H1 (cell line): ENCODE results near the gene STIL. TPM values are rescaled to one million over a fixed set of nuclear protein-coding genes. Genes with fewer than 3 reads are reported as not detected.
A peak's percentile ranks its signal among the peaks of the same experiment; 100 is the strongest.

ENCODE experiments used
- CTCF ChIA-PET: fragments of 300-600 bp; sonication (Branson Sonifier 250); formaldehyde crosslinking; loops from one replicate; lab custom pipeline; 2021; ENCODE audit not compliant: partially characterized antibody; lab: Charles Lee
- POLR2A ChIA-PET: fragments of 300-600 bp; sonication (Branson Sonifier 250); formaldehyde crosslinking; loops from one replicate; lab custom pipeline; 2021; ENCODE audit warnings: inconsistent platforms; ENCODE audit not compliant: partially characterized antibody; lab: Charles Lee
- DNase-seq, 2 experiments: peaks; one replicate each; pipeline versions ENCODE4 v3.0.0 to v3.0.0-alpha.2; 2010 to 2022; ENCODE audit warnings: low spot score in 2 of 2, low read depth in 1 of 2, mixed read lengths in 1 of 2
- FAIRE-seq: peaks from 2 replicates; lab custom pipeline; 2011; peaks lifted over from hg19 to GRCh38; lab: Jason Lieb, UNC
- H2AFZ ChIP-seq: 2 replicates; pipeline ENCODE4 v1.8.1; 2012; ENCODE audit warnings: low read length, inconsistent platforms
- H2AK5ac ChIP-seq: 2 replicates; pipeline ENCODE4 v1.6.1; 2013; ENCODE audit warnings: low read depth, low read length
- H2BK120ac ChIP-seq: replicated peaks from 2 replicates; pipeline ENCODE3; 2013; ENCODE audit warnings: low read depth, low read length, inconsistent platforms
- H2BK12ac ChIP-seq: 2 replicates; pipeline ENCODE4 v1.6.1; 2013; ENCODE audit warnings: low read depth, low read length
- H2BK15ac ChIP-seq: 2 replicates; pipeline ENCODE4 v1.6.1; 2013; ENCODE audit warnings: low read length
- H2BK20ac ChIP-seq: 2 replicates; pipeline ENCODE4 v1.6.1; 2013; ENCODE audit warnings: low read length
- H2BK5ac ChIP-seq: 2 replicates; pipeline ENCODE4 v1.6.1; 2013; ENCODE audit warnings: low read depth, low read length
- H3K14ac ChIP-seq: 2 replicates; pipeline ENCODE4 v1.6.1; 2013; ENCODE audit warnings: inconsistent platforms; ENCODE audit not compliant: insufficient read length
- H3K18ac ChIP-seq: 2 replicates; pipeline ENCODE4 v1.6.1; 2013; ENCODE audit warnings: low read length; ENCODE audit errors: extremely low read depth
- H3K23ac ChIP-seq: 2 replicates; pipeline ENCODE4 v1.6.1; 2013; ENCODE audit warnings: inconsistent platforms; ENCODE audit not compliant: insufficient read length
- H3K23me2 ChIP-seq: 2 replicates; pipeline ENCODE4 v1.6.1; 2013; ENCODE audit warnings: low read depth, low read length
- H3K27ac ChIP-seq: 2 replicates; pipeline ENCODE4 v1.6.1; 2011; ENCODE audit warnings: low read depth, low read length, inconsistent platforms
- H3K27me3 ChIP-seq, 4 experiments: replicated peaks in 1 of 4; 1 replicate in 1 of 4; 2 replicates in 3 of 4; pipeline versions ENCODE4 v1.6.1 to v1.8.1; 2011 to 2013; ENCODE audit warnings: low read length in 3 of 4, mild to moderate bottlenecking in 3 of 4, inconsistent platforms in 2 of 4, mixed read lengths in 2 of 4, moderate library complexity in 1 of 4; ENCODE audit not compliant: control insufficient read depth in 3 of 4, insufficient read depth in 3 of 4; ENCODE audit errors: extremely low read depth in 1 of 4
- H3K36me3 ChIP-seq, 4 experiments: 2 replicates each; pipeline versions ENCODE4 v1.6.1 to v1.8.1; 2011 to 2013; ENCODE audit warnings: mild to moderate bottlenecking in 4 of 4, low read length in 3 of 4, moderate library complexity in 2 of 4, control low read depth in 1 of 4, inconsistent platforms in 1 of 4; ENCODE audit not compliant: insufficient read depth in 4 of 4, control insufficient read depth in 2 of 4
- H3K4ac ChIP-seq: replicated peaks from 2 replicates; pipeline ENCODE3; 2013; ENCODE audit warnings: low read length, low read depth, mixed read lengths, inconsistent platforms; ENCODE audit not compliant: insufficient read length
- H3K4me1 ChIP-seq, 4 experiments: replicated peaks in 1 of 4; 1 replicate in 1 of 4; 2 replicates in 3 of 4; pipeline versions ENCODE4 v1.6.1 to v1.8.1; 2011 to 2013; ENCODE audit warnings: low read length in 3 of 4, inconsistent platforms in 2 of 4, mixed read lengths in 1 of 4; ENCODE audit not compliant: insufficient read depth in 4 of 4, control insufficient read depth in 3 of 4
- H3K4me2 ChIP-seq, 2 experiments: 2 replicates each; pipeline versions ENCODE4 v1.6.1 to v1.8.1; 2011 to 2013; ENCODE audit warnings: low read depth in 2 of 2, low read length in 2 of 2, control low read depth in 1 of 2, inconsistent platforms in 1 of 2, mild to moderate bottlenecking in 1 of 2; ENCODE audit not compliant: insufficient read depth in 1 of 2
- H3K4me3 ChIP-seq, 4 experiments: fragments of 200-600, 300-600 bp in 1 of 4; sonication (generic), shearing (Covaris generic), sonication (Bioruptor Twin) in 1 of 4; 2 replicates each; pipeline versions ENCODE4 v1.5.1 to v1.8.1; 2011 to 2016; ENCODE audit warnings: low read length in 4 of 4, low read depth in 3 of 4, control low read depth in 2 of 4, inconsistent platforms in 2 of 4, mild to moderate bottlenecking in 2 of 4, mixed read lengths in 1 of 4, moderate library complexity in 1 of 4; ENCODE audit not compliant: insufficient read depth in 2 of 4; ENCODE audit errors: extremely low read depth in 1 of 4
- H3K56ac ChIP-seq: replicated peaks from 2 replicates; pipeline ENCODE3; 2013; ENCODE audit warnings: low read depth, mild to moderate bottlenecking, mixed read lengths, low read length, inconsistent platforms; ENCODE audit not compliant: insufficient read length
- H3K79me1 ChIP-seq: 2 replicates; pipeline ENCODE4 v1.6.1; 2013; ENCODE audit warnings: low read depth, low read length, control low read depth
- H3K79me2 ChIP-seq, 2 experiments: 2 replicates each; pipeline versions ENCODE4 v1.6.1 to v1.8.1; 2012 to 2013; ENCODE audit warnings: low read length in 2 of 2, mild to moderate bottlenecking in 2 of 2, inconsistent platforms in 1 of 2; ENCODE audit not compliant: insufficient read depth in 2 of 2, control insufficient read depth in 1 of 2
- H3K9ac ChIP-seq, 4 experiments: replicated peaks in 1 of 4; 1 replicate in 1 of 4; 2 replicates in 3 of 4; pipeline versions ENCODE4 v1.6.1 to v1.8.1; 2011 to 2013; ENCODE audit warnings: low read depth in 3 of 4, low read length in 3 of 4, control low read depth in 2 of 4, mild to moderate bottlenecking in 2 of 4, moderate library complexity in 2 of 4, inconsistent platforms in 1 of 4; ENCODE audit errors: extremely low read depth in 1 of 4
- H3K9me3 ChIP-seq, 2 experiments: 2 replicates each; pipeline versions ENCODE4 v1.6.1 to v1.8.1; 2012 to 2013; ENCODE audit warnings: mild to moderate bottlenecking in 2 of 2, moderate library complexity in 2 of 2, control low read depth in 1 of 2, inconsistent platforms in 1 of 2, low read depth in 1 of 2, low read length in 1 of 2, mixed read lengths in 1 of 2; ENCODE audit not compliant: insufficient read depth in 2 of 2
- H4K20me1 ChIP-seq, 2 experiments: replicated peaks in 1 of 2; 2 replicates each; pipeline versions ENCODE3 to v1.8.1; 2011 to 2013; ENCODE audit warnings: inconsistent platforms in 2 of 2, low read length in 2 of 2, mild to moderate bottlenecking in 1 of 2; ENCODE audit not compliant: insufficient read depth in 2 of 2, control insufficient read depth in 1 of 2
- H4K5ac ChIP-seq: 2 replicates; pipeline ENCODE4 v1.6.1; 2013; ENCODE audit warnings: low read length, low read depth, mixed read lengths, inconsistent platforms; ENCODE audit not compliant: insufficient read length
- H4K8ac ChIP-seq: 2 replicates; pipeline ENCODE4 v1.8.0; 2013; ENCODE audit warnings: mild to moderate bottlenecking, moderate library complexity, low read length, inconsistent platforms; ENCODE audit not compliant: insufficient read depth; ENCODE audit errors: extremely low read depth
- H4K91ac ChIP-seq: replicated peaks from 2 replicates; pipeline ENCODE3; 2013; ENCODE audit warnings: low read length, mixed read lengths, inconsistent platforms; ENCODE audit not compliant: insufficient read length
- ASH2L ChIP-seq: fragments of 200-600, 300-600 bp; sonication (generic); IDR thresholded peaks from one replicate; pipeline ENCODE4 v1.7.1; 2017; ENCODE audit warnings: low read length
- E2F6 ChIP-seq: IDR thresholded peaks from 2 replicates; pipeline ENCODE4 v1.6.1; 2012; ENCODE audit warnings: inconsistent platforms
- EZH2 ChIP-seq: fragments of 200-600 bp; sonication (generic); IDR thresholded peaks from 2 replicates; pipeline ENCODE4 v1.7.1; 2012; ENCODE audit warnings: low read depth, mild to moderate bottlenecking, moderate library complexity, low read length, inconsistent platforms; ENCODE audit not compliant: severe bottlenecking
- JUND ChIP-seq: IDR thresholded peaks from 2 replicates; pipeline ENCODE4 v1.6.1; 2011; ENCODE audit warnings: mild to moderate bottlenecking, improper control_type of control experiment, low read length
- KDM4A ChIP-seq: IDR thresholded peaks from one replicate; pipeline ENCODE4 v1.7.1; 2012; ENCODE audit warnings: low read depth, mild to moderate bottlenecking, moderate library complexity, low read length, inconsistent platforms; ENCODE audit not compliant: severe bottlenecking
- RNF2 ChIP-seq: fragments of 200-900, 300-1000 bp; sonication (generic); IDR thresholded peaks from 2 replicates; pipeline ENCODE4 v1.7.1; 2016; ENCODE audit warnings: borderline replicate concordance, low read depth, mild to moderate bottlenecking, antibody characterized with exemption, low read length; ENCODE audit not compliant: poor library complexity, severe bottlenecking; ENCODE audit errors: missing control alignments
- SUZ12 ChIP-seq: fragments of 200-600 bp; sonication (generic); IDR thresholded peaks from 2 replicates; pipeline ENCODE4 v1.6.1; 2012; ENCODE audit warnings: mild to moderate bottlenecking, inconsistent platforms, low read length, moderate library complexity, mixed read lengths
- TBP ChIP-seq: IDR thresholded peaks from 2 replicates; pipeline ENCODE4 v1.6.1; 2011; ENCODE audit warnings: low read depth, low read length, improper control_type of control experiment
- WGBS, 2 experiments: shearing (Covaris generic) in 1 of 2; methylation state at CpG; one replicate each; pipeline versions ENCODE4 v1.1.6 to v1.1.7; 2013 to 2015; ENCODE audit warnings: low lambda C conversion rate in 2 of 2, mixed read lengths in 2 of 2, inconsistent platforms in 1 of 2, low coverage in 1 of 2, missing lambda C conversion rate in 1 of 2; ENCODE audit not compliant: insufficient replicate concordance in 2 of 2, insufficient coverage in 1 of 2, insufficient read length in 1 of 2; ENCODE audit errors: extremely low coverage in 1 of 2, missing lambda C conversion rate in 1 of 2; 5-methylcytosine and 5-hydroxymethylcytosine counted together
- polyA plus RNA-seq, 7 experiments: library from polyadenylated mRNA; depleted of rRNA in 3 of 7; stranded (reverse) in 5 of 7; unstranded in 2 of 7; fragments of >200 nt in 5 of 7; fragments of 200-250 nt in 2 of 7; gene quantifications; 1 replicate in 5 of 7; 2 replicates in 1 of 7; 4 replicates in 1 of 7; pipeline versions ENCODE4 v1.2.1 to v1.2.3, GENCODE V29; 2011 to 2013; ENCODE audit warnings: missing spikeins in 2 of 7, mixed read lengths in 2 of 7
- total RNA-seq: library from RNA; stranded (reverse); fragmentation: NEBNext Ultra II Directional; extraction: Animal tissue kit (Norgen Biotek cat#: 25700); gene quantifications from 2 replicates; pipeline ENCODE4 v1.2.1, GENCODE V29; 2021

STIL gene
- total and polyA plus RNA-seq, 2 of the 8 experiments (the other 6 are each of a cell fraction or from before 2014, with no cell fraction given): 13.6 to 25.1 TPM

- ChIA-PET CTCF (interaction anchor here (0.9 to 5.9 kb wide), 12 partner anchors 9 to 751 kb away, joined by 3 to 30 read pairs (median 4); partner anchors contain the start of gene PDZK1IP1), POLR2A (interaction anchor here (0.5 to 0.6 kb wide), 2 partner anchors 33 to 219 kb away, joined by 3 to 4 read pairs; no protein-coding TSS in a partner anchor)
- H2BK12ac ChIP-seq: peak overlapping the region; percentile 88
- peaks cover 11 to 48% (median 35%) of the 10 kb centered on the region in 4 experiments for H3K4me1 ChIP-seq
- FAIRE-seq: no peak
- DNase-seq: peak in 1 of 2 experiments; percentile 68
- H3K4me3 ChIP-seq: peak overlapping the region; percentile 4 to 59 (median 24); a peak in 7 of 8 replicates
- no peak overlapping the region for H4K5ac ChIP-seq
- no peak overlapping the region for H2AFZ ChIP-seq
- H3K14ac ChIP-seq: no peak overlapping the region
- no peaks in the 10 kb centered on the region for H3K9me3 ChIP-seq
- peaks cover 5 to 14% of the 10 kb centered on the region in 2 experiments for H4K20me1 ChIP-seq
- peaks cover 9% of the 10 kb centered on the region for H3K23me2 ChIP-seq
- no peak overlapping the region for H2BK20ac ChIP-seq
- no peak overlapping the region for H3K9ac ChIP-seq
- H3K27ac ChIP-seq: no peak overlapping the region
- peaks cover 90 to 100% (median 100%) of the 10 kb centered on the region in 4 experiments for H3K27me3 ChIP-seq
- no peaks in the 10 kb centered on the region for H3K79me2 ChIP-seq
- no peak overlapping the region for H3K4ac ChIP-seq
- no peak overlapping the region for H2AK5ac ChIP-seq
- no peaks in the 10 kb centered on the region for H3K79me1 ChIP-seq
- no peak overlapping the region for H3K23ac ChIP-seq
- no peak overlapping the region for H4K8ac ChIP-seq
- TF ChIP-seq ASH2L (peak; percentile 24), TBP (no peak), E2F6 (0 out of 2 replicates have a peak, but pooled peaks have one; percentile 13), JUND (no peak), RNF2 (peak; percentile 83), EZH2 (peak; percentile 73), KDM4A (peak; percentile 32), SUZ12 (peak; percentile 87)
- H2BK15ac ChIP-seq: no peak overlapping the region
- WGBS, 2 experiments: 3% methylated on average over 34 of the region's 35 CpGs; no CpG with 5 or more reads in 1 of the 2 experiments
- peak overlapping the region; percentile 51 for H3K18ac ChIP-seq
- peak overlapping the region; percentile 71 to 97 for H3K4me2 ChIP-seq
- no peak overlapping the region for H4K91ac ChIP-seq
- no peak overlapping the region for H2BK5ac ChIP-seq
- no peak overlapping the region for H2BK120ac ChIP-seq
- H3K56ac ChIP-seq: no peak overlapping the region
- H3K36me3 ChIP-seq: no peaks in the 10 kb centered on the region; a peak in 1 of 8 replicates
These were observed 84.7 kb downstream of the STIL start for GRCh38 chr1:47229031-47229885.
